ENCODE results near the gene TMEM94.
"Not testable (repeated sequence)": the region's sequence is repeated elsewhere in the genome, so short reads cannot be mapped to it uniquely, and the experiment has no call there.

Gene TMEM94

GRCh38 chr17:75512926-75513640 lies 56.6 kb downstream of the TMEM94 start:
- DNase-seq (ENCODE audit: low read depth), result no peak

- no peak for DNase-seq (ENCODE audit: low read depth)
Observed at GRCh38 chr17:75513641-75514000, 57.2 kb downstream of the TMEM94 start.

GRCh38 chr17:75514299-75514918 lies 58.0 kb downstream of the TMEM94 start:
- no peak for DNase-seq (ENCODE audit: low read depth)

GRCh38 chr17:75514919-75515495 lies 58.6 kb downstream of the TMEM94 start:
- DNase-seq (ENCODE audit: low read depth), result no peak

- peak; percentile 76 for DNase-seq (ENCODE audit: low read depth)
Observed at GRCh38 chr17:75515496-75516254, 59.2 kb downstream of the TMEM94 start, which contains the start of gene CASKIN2. TSS of gene CASKIN2 (minus strand) at chr17:75515537. CDS start at chr17:75513804, 1,733 bp downstream.

GRCh38 chr17:75516255-75516618 lies 59.8 kb downstream of the TMEM94 start, which contains the start of gene TSEN54:
TSS of gene TSEN54 (plus strand) at chr17:75516528. CDS start at chr17:75516561, 33 bp downstream.
- DNase-seq (ENCODE audit: low read depth), result peak; percentile 80

GRCh38 chr17:75516619-75517296 lies 60.3 kb downstream of the TMEM94 start:
- no peak for DNase-seq (ENCODE audit: low read depth)

- no peak for DNase-seq (ENCODE audit: low read depth)
Observed at GRCh38 chr17:75517297-75517865, 60.9 kb downstream of the TMEM94 start.

GRCh38 chr17:75518201-75518600 lies 61.8 kb downstream of the TMEM94 start:
- DNase-seq (ENCODE audit: low read depth), result no peak

GRCh38 chr17:75518983-75519537 lies 62.6 kb downstream of the TMEM94 start:
- no peak for DNase-seq (ENCODE audit: low read depth)

GRCh38 chr17:75520413-75520812 lies 64.0 kb downstream of the TMEM94 start:
- not testable (repeated sequence) for DNase-seq (ENCODE audit: low read depth)

GRCh38 chr17:75521290-75521689 lies 64.9 kb downstream of the TMEM94 start:
- DNase-seq (ENCODE audit: low read depth), result no peak

- DNase-seq (ENCODE audit: low read depth), result no peak
Observed at GRCh38 chr17:75521951-75522727, 65.7 kb downstream of the TMEM94 start.

GRCh38 chr17:75523647-75524046 lies 67.2 kb downstream of the TMEM94 start:
- no peak for DNase-seq (ENCODE audit: low read depth)

- no peak for DNase-seq (ENCODE audit: low read depth)
Observed at GRCh38 chr17:75524269-75524969, 68.0 kb downstream of the TMEM94 start.

GRCh38 chr17:75524970-75525805 lies 68.8 kb downstream of the TMEM94 start, which contains the start of gene LLGL2:
TSS of gene LLGL2 (plus strand) at chr17:75525697. CDS start at chr17:75543427, 17,730 bp downstream.
- DNase-seq (ENCODE audit: low read depth), result no peak

GRCh38 chr17:75525806-75526554 lies 69.5 kb downstream of the TMEM94 start:
- no peak for DNase-seq (ENCODE audit: low read depth)
